Lung (tissue), 12 donors: ENCODE data around the gene BEND3. TPM values are rescaled to one million over a fixed set of nuclear protein-coding genes. Genes with fewer than 3 reads are reported as not detected.
"Not testable (repeated sequence)": the region's sequence is repeated elsewhere in the genome, so short reads cannot be mapped to it uniquely, and the experiment has no call there.

Experiments used
- ATAC-seq: fragments of 200-7000 bp; cut with Tn5 transposase; one replicate; pipeline ENCODE4 v1.9.1; 2020; ENCODE audit warnings: moderate number of reproducible peaks; ENCODE audit not compliant: insufficient read depth, low FRiP score
- DNase-seq, 3 donors: peaks; one replicate each; pipeline ENCODE4 v3.0.0-alpha.2; 2013 to 2017
- H3K27ac ChIP-seq, 2 donors: one replicate each; pipeline ENCODE4 v1.5.1; 2013; ENCODE audit warnings: mild to moderate bottlenecking in 2 of 2, moderate library complexity in 2 of 2, control low read depth in 1 of 2, inconsistent platforms in 1 of 2, low read depth in 1 of 2, low read length in 1 of 2
- H3K27me3 ChIP-seq, 3 donors: one replicate each; pipeline ENCODE4 v1.5.1; 2013; ENCODE audit warnings: low read length in 2 of 3; ENCODE audit not compliant: control insufficient read depth in 3 of 3, insufficient read depth in 3 of 3
- H3K36me3 ChIP-seq, 4 donors: one replicate each; pipeline ENCODE4 v1.5.1; 2013; ENCODE audit warnings: low read length in 4 of 4, mild to moderate bottlenecking in 1 of 4, moderate library complexity in 1 of 4; ENCODE audit not compliant: control insufficient read depth in 4 of 4, insufficient read depth in 4 of 4
- H3K4me1 ChIP-seq, 5 donors: one replicate each; pipeline ENCODE4 v1.5.1; 2013; ENCODE audit warnings: low read length in 5 of 5, mild to moderate bottlenecking in 2 of 5, moderate library complexity in 1 of 5; ENCODE audit not compliant: control insufficient read depth in 5 of 5, insufficient read depth in 5 of 5
- H3K4me3 ChIP-seq: one replicate; pipeline ENCODE4 v1.5.1; 2013; ENCODE audit warnings: mild to moderate bottlenecking, control low read depth, moderate library complexity
- H3K9ac ChIP-seq, 2 donors: one replicate each; pipeline ENCODE4 v1.5.1; 2013; ENCODE audit warnings: low read length in 2 of 2, control low read depth in 1 of 2; ENCODE audit not compliant: insufficient read depth in 1 of 2
- H3K9me3 ChIP-seq, 4 donors: one replicate each; pipeline ENCODE4 v1.5.1; 2013; ENCODE audit warnings: low read length in 3 of 4, mild to moderate bottlenecking in 1 of 4, moderate library complexity in 1 of 4; ENCODE audit not compliant: control insufficient read depth in 4 of 4, insufficient read depth in 3 of 4
- CTCF ChIP-seq: IDR thresholded peaks from 2 replicates; pipeline ENCODE4 v1.5.1; 2012; ENCODE audit warnings: mild to moderate bottlenecking; ENCODE audit errors: control extremely low read depth, extremely low read depth
- WGBS, 2 donors: extraction: QIAGEN DNeasy Blood & Tissue Kit; methylation state at CpG; one replicate each; pipeline ENCODE4 v1.1.7; 2013; 5-methylcytosine and 5-hydroxymethylcytosine counted together
- polyA plus RNA-seq, 2 donors: library from polyadenylated mRNA; stranded (reverse); fragments of 200-250 nt; gene quantifications; one replicate each; pipeline ENCODE4 v1.2.1, GENCODE V29; 2013
- total RNA-seq, 2 donors: library from RNA; depleted of rRNA in 1 of 2; stranded (reverse); fragments of >200 nt in 1 of 2; gene quantifications; one replicate each; pipeline ENCODE4 v1.2.1, GENCODE V29; 2014 to 2021
- donor health status: control.
- donor health status: control.
- donor health status: Bipolar disorder and iron deficiency.
- donor health status: healthy.
- donor health status: DM: yes; HTN: yes; CAD: no.

BEND3 gene
- total and polyA plus RNA-seq, 4 donors = 1.2 to 4.4 (median 2.5) TPM

- Histone ChIP-seq H3K4me1 (peaks cover 0 to 10% (median under 1%) of the 10 kb centered on the region in 5 donors), H3K9me3 (no peaks in the 10 kb centered on the region), H3K9ac (no peak overlapping the region), H3K27ac (no peak overlapping the region), H3K27me3 (peaks cover 0 to 5% (median 3%) of the 10 kb centered on the region in 3 donors), H3K36me3 (no peaks in the 10 kb centered on the region), H3K4me3 (no peak overlapping the region)
- WGBS, 2 donors = 73% methylated on average over 2 of the region's 2 CpGs
- ATAC-seq = no peak
- peak in 1 of 3 donors; percentile 24 for DNase-seq
- no peak for TF ChIP-seq CTCF
These were observed 3.7 kb upstream of the BEND3 start for GRCh38 chr6:107118976-107119375.

- ATAC-seq, H3K27ac ChIP-seq, DNase-seq, H3K9ac ChIP-seq, H3K4me3 ChIP-seq, H3K36me3 ChIP-seq, H3K27me3 ChIP-seq, H3K9me3 ChIP-seq: not testable (repeated sequence)
- WGBS, 2 donors = 93 to 94% methylated on average over 9 of the region's 9 CpGs
- peaks cover 0 to 14% (median 2%) of the 10 kb centered on the region in 5 donors for H3K4me1 ChIP-seq
These were observed 3.2 kb upstream of the BEND3 start for GRCh38 chr6:107118540-107118939.

GRCh38 chr6:107116931-107117330, 1.6 kb upstream of the BEND3 start:
- no peak overlapping the region for H3K4me3 ChIP-seq
- 22 to 27% methylated on average over 7 of the region's 7 CpGs for WGBS, 2 donors
- no peaks in the 10 kb centered on the region for H3K9me3 ChIP-seq
- no peak overlapping the region for H3K9ac ChIP-seq
- no peak for TF ChIP-seq CTCF
- no peak overlapping the region for H3K27ac ChIP-seq
- peaks cover 0 to 18% (median 1%) of the 10 kb centered on the region in 5 donors for H3K4me1 ChIP-seq
- DNase-seq (no peak), ATAC-seq (no peak)
- H3K36me3 ChIP-seq = no peaks in the 10 kb centered on the region
- H3K27me3 ChIP-seq = peaks cover 0 to 5% (median 3%) of the 10 kb centered on the region in 3 donors

- no peak for TF ChIP-seq CTCF
- peak; percentile 51 to 61 (median 57) for DNase-seq
- Histone ChIP-seq H3K4me3 (no peak overlapping the region), H3K27ac (no peak overlapping the region), H3K36me3 (no peaks in the 10 kb centered on the region), H3K9ac (peak overlapping the region in 1 of 2 donors; percentile 34), H3K4me1 (peaks cover 0 to 18% (median 0%) of the 10 kb centered on the region in 5 donors), H3K9me3 (no peaks in the 10 kb centered on the region), H3K27me3 (peaks cover 0 to 5% (median 3%) of the 10 kb centered on the region in 3 donors)
- 2% methylated on average over 15 of the region's 15 CpGs for WGBS, 2 donors
- no peak for ATAC-seq
These were observed 1.1 kb upstream of the BEND3 start for GRCh38 chr6:107116328-107116892.
